GM21737 (cell line): ENCODE results near the gene TMEM63A.
A peak's percentile ranks its signal among the peaks of the same experiment; 100 is the strongest.

ENCODE experiments used
- ATAC-seq: cut with Tn5 transposase; IDR thresholded peaks from one replicate; pipeline ENCODE4 v1.9.1; 2021; ENCODE audit warnings: mild to moderate bottlenecking, moderate library complexity; ENCODE audit not compliant: unreplicated experiment

TMEM63A gene

DNA sequence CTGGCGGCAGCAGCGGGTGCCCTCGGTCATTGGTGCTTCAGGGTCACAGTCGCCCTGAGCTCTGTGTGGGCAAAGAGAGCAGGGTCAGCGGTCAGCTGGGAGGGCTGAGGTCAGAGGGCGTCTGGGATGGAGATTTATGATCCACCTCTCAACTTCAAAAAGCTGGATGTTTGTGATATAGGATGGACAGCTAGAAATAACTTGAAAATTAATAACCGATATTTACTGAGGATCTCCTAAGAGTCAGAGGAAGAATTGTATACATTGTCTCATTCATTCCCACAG lies 4.8 kb upstream of the TMEM63A start:
- no peak for ATAC-seq

DNA sequence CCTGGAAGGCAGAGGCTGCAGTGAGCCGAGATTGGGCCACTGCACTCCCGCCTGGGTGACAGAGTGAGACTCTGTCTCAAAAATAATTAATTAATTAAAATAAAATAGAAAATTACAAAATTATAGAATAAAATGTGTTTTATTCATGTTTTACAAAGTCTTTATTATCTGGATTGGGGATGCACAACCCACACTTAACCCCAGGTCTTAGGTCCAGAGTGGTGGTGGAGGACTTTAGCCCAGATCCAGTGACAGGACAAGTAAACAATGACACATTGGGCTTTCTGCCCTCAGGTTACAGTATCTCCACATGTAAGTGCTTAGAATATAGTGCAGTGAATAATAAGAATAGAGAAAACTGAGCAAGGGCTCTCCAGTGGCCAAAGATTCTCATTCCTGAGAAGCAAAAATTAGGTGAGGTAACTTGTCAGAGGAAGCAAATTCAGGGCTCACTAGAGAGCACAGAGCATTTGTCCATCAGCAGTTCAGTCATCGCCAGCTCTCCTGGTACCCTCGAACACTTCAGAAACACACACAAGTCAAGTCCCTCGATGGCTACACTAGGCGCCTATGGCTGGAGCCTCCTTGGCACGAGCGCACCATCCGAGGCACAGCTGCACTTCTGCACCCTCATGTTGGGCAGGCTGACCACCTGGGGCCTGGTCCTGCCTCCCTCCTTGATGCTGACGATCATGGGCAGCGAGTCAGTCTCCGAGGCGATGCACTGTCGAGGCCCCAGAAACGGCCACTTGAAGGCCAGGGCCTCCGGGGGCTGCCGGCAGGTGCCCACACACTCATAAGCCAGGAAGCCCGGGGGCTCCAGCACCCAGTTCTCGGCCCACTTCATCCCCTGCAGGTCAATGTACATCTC lies 4.2 kb upstream of the TMEM63A start:
- no peak for ATAC-seq

DNA sequence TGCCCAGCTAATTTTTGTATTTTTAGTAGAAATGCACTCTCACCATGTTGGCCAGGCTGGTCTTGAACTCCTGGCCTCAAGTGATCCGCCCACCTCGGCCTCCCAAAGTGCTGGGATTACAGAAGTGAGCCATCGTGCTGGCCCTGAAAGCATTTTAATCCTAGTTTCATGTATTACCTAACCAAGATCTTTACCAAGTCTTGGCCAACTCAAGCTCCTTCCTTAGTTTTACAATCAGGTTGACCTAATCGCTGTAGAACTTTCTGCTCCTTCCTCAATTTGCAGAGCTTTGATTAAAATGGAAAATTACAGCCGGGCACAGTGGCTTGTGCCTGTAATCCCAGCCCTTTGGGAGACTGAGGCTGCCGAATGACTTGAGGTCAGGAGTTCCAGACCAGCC lies 3.2 kb upstream of the TMEM63A start:
- no peak for ATAC-seq

DNA sequence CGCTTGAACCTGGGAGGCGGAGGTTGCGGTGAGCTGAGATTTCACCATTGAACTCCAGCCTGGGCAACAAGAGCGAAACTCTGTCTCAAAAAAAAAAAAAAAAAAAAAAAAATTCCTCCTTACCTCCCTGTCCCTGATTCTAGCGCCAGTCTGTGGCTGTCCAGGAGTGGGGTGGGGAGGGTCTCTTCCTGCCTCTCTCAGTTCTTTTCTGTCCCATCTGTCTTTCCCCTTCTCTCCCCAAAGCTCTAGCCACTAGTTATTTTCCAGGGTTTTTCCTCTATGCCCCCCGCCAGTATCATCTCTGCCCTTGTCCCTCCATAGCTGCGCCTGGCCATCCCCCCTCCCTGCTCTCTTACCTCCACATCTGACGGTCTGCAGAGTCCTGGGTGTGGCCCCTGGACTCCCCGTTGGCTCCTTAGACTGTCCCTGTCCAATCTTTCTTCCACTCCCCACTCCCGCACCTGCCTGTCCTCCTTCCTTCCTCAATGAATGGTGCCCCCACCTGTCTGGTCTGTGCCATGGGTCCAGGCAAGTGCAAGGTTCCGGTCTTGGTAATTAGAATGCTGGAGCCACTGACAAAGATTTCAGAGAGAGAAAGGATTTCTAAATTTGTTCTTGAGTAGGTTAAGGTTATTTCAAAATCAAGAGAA lies 1.6 kb upstream of the TMEM63A start:
- no peak for ATAC-seq

DNA sequence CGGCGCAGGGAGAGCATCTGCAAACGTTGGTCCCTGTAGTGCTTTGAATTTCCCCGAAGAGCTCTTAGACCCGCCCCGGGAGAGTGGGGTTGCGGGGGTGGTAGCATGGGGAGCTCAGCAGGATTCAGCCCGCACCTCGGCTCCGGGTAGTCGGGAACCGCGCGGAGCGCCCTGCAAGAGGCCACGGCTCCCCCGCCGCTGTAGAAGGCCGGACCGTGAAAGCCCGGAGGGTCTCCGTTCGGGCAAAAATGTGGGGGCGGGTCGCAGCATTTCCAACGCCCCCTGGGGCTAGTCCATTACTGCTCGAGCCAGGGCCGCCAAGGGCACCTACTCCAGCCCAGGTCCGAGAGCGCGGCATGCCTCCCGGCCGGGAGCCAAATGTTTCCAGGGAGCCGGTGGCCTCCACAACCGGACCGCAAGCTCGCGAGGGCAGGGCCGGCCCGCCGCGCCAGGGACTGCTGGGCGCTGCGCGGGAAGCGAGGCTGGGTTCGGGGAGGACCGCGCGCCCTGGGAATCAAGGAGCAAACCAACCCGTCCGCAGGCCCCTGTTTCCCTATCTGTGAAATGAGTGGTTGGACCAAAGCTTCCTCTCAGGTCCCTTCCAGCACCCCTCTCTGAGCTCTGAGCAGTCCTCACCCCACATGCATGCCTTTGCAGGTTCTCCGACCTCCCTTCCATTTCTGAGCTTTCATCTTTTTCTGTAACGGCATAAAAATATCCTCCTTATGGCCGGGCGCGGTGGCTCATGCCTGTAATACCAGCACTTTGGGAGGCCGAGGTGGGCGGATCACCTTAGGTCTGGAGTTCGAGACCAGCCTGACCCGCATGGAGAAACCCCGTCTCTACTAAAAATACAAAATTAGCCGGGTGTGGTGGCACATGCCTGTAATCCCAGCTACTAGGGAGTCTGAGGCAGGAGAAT lies 775 bp upstream of the TMEM63A start:
- peak; percentile 19 for ATAC-seq

DNA sequence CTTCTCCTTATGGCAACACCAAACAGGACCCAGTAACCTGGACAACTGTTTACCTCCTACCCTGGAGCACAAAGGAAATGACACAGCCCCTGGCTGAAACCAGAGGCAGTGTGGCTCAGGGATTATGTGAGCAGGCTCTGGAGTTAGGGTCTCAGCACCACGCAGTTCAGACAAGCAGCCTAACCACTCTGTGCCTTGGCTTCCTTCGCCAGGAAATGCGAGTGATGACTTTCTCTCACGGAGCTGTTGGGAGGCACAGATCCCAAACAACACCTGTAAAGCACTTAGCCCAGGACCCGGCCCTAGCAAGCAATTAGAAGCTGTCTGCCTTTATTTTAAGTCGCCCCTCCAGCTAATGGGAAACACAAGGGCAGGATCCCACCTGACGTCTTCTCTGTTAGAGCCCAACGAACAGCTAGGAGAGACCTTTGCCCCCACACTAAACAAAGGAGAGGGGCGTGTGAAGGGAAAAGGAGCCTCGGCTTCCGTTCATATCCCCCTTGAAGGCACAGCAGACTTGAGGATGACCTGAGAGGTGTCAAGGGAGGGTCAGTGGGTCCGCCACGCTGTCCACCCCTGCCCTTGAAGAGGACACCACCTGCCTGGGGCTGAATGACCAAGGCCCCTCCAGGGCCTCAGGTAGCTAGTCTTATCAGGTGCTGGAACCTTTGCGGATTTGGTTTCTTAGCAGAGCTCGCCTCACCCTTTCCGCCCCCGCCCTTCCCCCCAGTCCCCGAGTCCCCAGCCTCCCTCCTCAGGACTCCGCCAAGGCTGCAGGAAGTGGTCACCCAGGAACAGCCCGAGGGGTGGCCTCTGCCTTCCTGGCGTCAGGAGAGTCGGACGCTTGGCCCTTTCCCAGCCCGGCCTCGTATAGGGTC lies 860 bp downstream of the TMEM63A start:
- no peak for ATAC-seq

DNA sequence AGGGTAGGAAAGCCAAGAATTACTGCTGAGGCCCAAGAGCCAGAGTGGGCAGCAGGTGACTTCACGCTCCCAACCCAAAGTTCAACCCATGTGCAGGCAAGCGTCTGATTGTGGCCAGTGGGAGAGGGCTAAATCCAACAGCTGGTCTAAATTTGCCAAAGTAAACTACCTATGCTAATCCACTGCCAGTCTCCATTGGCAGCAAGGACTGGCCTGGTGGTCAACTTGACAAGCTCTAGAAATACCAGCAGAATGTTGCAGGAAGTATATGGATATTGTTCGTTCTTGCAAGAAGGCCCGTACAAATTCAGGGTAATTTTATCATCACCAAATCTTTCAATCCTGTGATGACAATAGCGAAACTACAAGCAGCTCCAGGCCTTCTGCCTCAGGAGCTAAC lies 1.5 kb downstream of the TMEM63A start:
- no peak for ATAC-seq

DNA sequence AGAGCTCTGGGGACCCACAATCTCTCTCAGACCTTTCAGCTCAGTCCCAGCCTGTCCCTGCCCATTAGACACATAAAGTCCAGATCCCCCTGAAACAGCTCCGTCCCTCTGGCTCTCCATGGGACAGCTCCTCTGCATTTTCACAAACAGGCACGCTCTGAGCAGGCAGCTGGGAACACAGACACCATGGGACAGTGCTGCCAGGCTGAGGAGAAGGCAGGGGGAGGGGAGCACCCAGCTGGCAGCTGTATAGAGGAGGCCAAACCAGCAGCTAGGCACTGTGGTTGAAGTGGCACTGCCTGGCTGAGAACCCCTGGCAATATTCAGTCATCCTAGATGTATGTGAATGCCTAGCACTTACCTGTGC lies 2.0 kb downstream of the TMEM63A start:
- ATAC-seq = no peak

DNA sequence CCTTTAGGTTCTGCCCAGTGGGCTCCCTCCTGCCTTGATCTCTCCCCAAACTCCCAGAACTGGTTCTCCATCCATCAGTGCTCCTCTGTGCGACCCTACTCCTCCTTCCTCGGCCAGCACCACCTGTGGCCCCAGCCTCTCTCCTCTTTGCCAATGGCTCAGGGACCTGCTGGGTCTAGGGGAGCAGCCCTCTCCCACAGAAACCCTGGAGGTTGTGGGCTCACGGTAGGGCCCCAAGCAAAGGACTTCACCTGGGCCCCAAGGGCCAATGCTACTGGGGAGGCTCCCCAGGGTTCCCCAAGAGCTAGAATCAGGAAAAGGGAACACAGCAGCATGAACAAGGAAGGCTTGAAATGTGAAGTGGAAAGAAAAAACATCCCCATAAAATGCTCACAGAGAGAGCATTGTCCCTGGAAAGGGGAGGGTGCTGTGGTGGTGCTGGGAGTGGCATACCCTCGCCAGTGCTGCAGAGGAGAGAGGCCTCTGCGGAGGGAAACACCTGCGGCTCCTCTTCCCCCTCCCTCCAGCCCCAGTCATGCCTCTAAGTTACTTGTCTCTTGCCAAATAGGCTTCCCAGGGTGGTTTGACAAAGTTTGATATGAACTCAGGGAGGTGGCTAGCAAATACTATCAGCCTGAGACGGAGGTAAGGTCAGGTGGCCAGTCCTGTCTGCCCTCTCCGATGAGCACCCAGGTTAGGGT lies 2.5 kb downstream of the TMEM63A start:
- ATAC-seq = no peak

DNA sequence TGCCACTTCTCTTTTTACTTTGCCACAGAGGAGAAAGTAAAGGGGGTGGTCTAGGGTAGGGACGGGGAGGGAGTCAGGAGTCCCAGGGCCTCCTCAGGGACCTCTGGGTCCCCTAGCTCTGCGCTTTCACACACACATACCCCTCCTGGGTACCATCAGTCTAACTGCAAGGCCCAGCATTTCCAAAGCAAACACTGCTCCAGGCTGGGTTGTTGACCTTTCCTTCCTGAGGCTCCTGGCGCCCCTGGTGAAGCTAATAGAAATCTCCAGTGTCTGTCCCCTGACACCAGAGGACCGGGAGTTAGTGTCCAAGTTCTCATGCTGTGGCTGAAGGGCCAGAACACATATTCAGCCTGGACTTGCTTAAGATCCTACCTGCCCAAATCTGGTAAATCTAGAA lies 3.9 kb downstream of the TMEM63A start:
- ATAC-seq = no peak

DNA sequence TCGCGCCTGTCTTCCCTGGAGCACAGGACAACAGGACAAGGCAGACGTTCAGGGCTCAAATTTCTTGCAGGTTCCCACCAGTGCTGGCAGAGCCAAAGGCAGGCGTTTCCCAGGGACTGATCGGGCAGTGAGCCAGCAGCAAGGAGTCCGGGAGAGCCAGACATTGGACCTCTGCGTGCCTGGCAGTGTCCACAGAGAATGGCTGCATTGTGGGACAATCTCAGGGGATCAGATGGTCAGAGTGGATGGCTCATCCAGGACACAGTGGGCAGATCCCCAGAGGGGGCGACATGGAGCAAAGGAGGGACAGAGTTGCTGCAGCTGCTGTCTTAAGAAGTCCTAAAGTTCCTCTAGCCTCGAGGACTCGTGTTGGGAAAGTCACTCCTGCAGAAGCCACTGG lies 4.6 kb downstream of the TMEM63A start:
- no peak for ATAC-seq

DNA sequence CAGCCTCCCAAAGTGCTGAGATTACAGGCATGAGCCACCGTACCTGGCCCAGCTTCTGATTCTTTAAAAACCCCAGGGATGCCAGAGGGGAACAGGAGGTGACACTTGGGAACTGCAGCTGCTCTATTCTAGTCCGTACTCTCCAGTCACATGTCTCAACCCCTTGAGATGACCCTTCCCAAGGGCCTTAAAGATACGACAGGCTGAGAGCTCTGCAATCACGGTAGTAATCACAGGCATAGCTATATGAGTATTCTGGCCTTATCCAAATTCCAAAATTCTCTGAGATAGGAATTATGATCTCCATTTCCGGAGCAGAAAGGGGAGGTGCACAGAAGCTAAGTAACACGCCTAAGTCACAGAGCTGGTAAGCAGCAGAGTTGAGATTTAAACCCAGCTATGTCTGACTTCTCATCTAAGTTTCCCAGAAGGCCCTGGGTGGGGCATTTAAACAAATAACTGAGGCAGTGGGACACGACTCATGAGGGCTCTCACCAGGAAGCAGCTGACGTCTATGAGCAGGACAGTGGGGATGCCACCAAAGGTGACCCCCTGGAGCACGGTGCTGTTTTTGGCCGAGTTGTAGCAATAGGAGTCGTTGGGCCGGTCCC lies 5.2 kb downstream of the TMEM63A start:
- ATAC-seq = no peak

DNA sequence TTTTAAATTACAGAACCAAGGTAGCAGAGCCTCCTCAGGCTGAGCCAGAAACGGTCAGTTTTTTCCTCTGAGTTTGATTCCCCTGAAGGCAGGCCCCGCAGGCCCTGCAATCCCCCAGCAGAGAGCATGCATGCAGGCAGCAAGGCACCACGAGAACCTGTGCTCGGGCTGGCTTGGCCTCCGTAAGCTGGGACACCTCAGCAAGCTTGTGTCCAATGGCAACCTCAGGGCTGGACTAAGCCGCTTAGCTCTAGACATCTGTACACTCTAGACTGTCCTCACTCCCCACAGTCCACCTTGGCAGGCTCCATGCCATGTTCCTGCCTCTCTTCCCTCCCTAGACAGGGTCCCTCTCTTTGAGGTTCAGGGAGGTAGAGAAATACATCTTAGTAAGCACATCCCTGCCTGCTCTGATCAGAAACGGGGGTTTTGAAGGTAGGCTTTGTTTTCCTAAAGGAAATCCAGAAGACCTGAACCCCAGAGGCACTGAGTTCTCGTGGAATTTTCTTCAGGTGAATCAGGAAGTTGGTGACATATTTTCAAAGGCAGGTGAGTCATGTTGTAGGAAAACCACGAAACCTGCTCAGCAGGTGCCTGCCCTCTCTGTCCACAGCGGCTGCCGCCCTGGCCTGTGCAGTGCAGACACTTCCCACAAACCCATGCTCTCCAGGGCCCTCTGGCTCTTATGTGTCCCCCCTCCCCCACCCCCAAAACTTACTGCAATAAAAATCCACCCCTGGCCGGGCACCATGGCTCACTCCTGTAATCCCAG lies 7.0 kb downstream of the TMEM63A start:
- no peak for ATAC-seq

DNA sequence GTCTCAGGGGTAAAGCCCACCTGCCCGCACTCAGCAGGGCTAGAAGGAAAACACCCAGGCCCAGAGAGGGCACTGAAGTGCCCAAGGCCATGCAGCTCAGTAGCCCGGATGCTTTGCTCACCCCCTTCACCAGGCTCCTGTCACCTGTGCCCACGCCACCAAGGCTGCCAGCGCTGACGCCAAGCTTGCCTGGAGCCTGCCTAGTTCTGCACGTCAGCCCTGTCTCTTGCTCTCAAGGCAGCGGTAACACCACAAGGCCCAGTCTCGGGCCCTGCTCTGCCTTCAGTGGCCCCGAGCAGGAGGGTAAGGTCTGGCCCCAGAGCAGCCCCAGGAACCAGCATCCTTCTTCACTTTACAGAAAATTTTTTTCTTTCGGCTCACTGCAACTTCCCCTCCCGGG lies 7.7 kb downstream of the TMEM63A start:
- ATAC-seq = no peak

DNA sequence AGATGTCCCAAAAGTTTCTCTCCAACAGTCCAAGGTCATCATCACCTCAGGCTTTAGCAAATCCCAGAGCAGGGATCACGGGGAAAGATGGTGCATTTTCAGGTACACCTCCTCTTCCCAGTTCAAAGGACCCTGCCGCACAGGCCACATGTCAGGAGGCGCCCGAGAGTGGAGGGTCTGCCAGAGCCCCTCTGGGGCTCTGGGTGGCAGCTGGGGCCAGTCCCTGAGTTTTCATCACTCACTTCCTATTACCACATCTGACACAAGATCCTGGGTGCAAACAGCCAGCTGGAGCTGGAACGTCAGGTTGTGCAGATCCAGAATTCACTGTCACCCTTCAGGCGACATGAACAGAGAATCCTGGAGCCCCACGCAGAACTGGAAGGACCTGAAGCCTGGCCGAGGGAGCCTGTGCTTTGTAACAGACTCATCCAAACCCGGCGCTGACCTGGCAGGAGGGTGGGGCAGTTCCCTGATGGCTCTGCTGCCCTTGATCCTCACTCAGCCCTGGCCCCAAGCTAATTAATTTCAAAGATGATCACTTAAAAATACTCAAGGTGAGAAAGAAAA lies 8.8 kb downstream of the TMEM63A start:
- ATAC-seq = no peak

DNA sequence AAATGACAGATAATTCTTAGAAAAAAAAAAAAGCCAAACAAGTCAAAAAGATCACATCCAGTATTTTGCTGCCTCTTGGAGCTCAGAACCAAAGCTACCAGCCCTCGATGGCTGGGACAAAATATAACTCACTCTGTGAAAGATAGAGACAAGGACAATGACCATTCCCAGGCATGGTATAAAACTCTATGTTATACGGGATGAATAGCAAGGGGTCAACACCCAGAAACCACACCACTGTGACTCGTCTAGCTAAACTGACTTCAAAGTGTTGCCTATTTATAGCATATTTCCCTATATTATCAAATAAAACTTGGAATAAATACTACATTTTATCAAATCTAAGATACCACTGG lies 10.1 kb downstream of the TMEM63A start:
- no peak for ATAC-seq

DNA sequence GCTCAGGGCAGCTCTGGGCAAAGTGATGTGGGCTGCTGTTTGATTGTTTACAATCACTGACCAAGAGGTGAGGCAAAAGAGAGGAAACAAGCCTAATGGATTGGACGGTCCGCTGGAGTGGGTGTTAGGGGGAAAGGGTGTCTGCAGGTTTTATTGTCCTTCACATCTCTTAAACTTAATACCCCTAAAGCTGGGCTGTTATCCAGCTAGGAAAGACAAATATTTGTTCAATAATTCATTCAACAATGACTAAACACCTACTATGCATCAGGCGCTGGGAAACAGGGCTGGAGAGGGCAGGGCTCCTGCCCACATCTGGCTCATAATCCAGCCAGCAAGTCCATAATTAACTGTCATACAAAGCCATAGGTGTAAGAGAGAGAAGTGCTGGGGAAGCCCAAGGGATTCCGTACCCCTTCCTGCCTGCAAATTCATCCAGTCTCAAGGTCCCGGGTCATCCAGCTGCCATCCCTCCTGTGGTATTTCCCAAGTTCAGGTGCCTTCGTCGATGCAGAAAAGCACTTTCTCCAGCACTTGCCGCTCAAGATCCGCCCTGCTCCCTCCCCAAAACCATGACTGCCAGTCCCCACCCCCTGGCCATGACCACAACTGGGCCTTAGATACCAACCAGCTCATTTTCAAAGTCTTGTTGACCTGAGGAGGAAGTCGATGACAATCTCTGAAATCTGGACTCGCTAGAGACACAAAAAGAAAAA lies 10.7 kb downstream of the TMEM63A start:
- no peak for ATAC-seq

DNA sequence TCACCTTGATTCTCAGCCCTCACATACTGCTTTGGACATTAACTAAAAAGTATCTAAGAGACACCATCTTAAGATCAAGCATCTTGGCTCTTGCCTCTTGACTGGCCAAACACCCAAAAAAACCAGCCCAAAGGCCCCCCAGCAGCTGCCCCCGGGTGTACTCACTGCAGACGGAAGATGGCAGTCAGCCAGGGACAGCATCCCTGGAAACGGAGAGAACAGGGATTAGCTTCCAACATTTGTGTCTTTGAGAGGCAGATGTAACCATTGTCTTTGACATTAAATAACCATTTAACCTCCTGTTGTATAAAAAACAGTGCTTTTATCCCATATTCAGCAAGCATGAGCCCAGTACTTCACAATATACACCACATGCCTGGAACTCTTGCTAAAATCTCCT lies 11.3 kb downstream of the TMEM63A start:
- no peak for ATAC-seq
